HepG2 (cell line): ENCODE data around the gene LDLR. TPM values are rescaled to one million over a fixed set of nuclear protein-coding genes. Genes with fewer than 3 reads are reported as not detected.

Source experiments
- ATAC-seq: fragments of 200-7000 bp; cut with Tn5 transposase; 3 replicates; pipeline ENCODE4 v1.9.1; 2020; ENCODE audit warnings: mild to moderate bottlenecking, moderate library complexity
- BruUV-seq: library from RNA; stranded (reverse); fragments of 400-500 nt; replicated peaks from 2 replicates; lab custom pipeline; 2021; lab: Mats Ljungman, UMichigan
- CTCF ChIA-PET: fragments of 300-600 bp; formaldehyde crosslinking; extraction: SDS; loops from one replicate; lab custom pipeline; 2021; ENCODE audit warnings: low total read pairs, inconsistent platforms, low intra/inter-chr PET ratio; lab: Yijun Ruan, JAX
- POLR2A ChIA-PET: fragments of 350-600 bp; sonication (Branson Sonifier 250); formaldehyde crosslinking; loops from one replicate; lab custom pipeline; 2020; ENCODE audit warnings: antibody characterized with exemption, inconsistent platforms; lab: Yijun Ruan, JAX
- DNase-seq: peaks from one replicate; pipeline ENCODE4 v3.0.0-alpha.2; 2015; ENCODE audit warnings: low spot score
- FAIRE-seq: peaks from 3 replicates; lab custom pipeline; 2011; peaks lifted over from hg19 to GRCh38; lab: Jason Lieb, UNC
- H2AFZ ChIP-seq: one replicate; pipeline ENCODE4 v1.6.1; 2011; ENCODE audit warnings: low read length, inconsistent platforms
- H3K27ac ChIP-seq: fragments of 300-600 bp; 3 replicates; pipeline ENCODE4 v1.8.0; 2011; ENCODE audit warnings: mixed run types, mild to moderate bottlenecking, mixed read lengths, low read length, inconsistent platforms; ENCODE audit not compliant: insufficient read depth; ENCODE audit errors: extremely low read length
- H3K27me3 ChIP-seq, 2 experiments: fragments of 200-600 bp in 1 of 2; 2 replicates in 1 of 2; 3 replicates in 1 of 2; pipeline versions ENCODE4 v1.6.0 to v1.8.0; 2011; ENCODE audit warnings: low read length in 2 of 2, mild to moderate bottlenecking in 2 of 2, moderate library complexity in 2 of 2, inconsistent platforms in 1 of 2; ENCODE audit not compliant: insufficient read depth in 2 of 2, control insufficient read depth in 1 of 2
- H3K36me3 ChIP-seq, 2 experiments: fragments of 200-600 bp in 1 of 2; replicated peaks in 1 of 2; 2 replicates in 1 of 2; 3 replicates in 1 of 2; pipeline versions ENCODE4 v1.5.1 to v1.8.0; 2011; ENCODE audit warnings: low read length in 2 of 2, inconsistent platforms in 1 of 2; ENCODE audit not compliant: insufficient read depth in 2 of 2, control insufficient read depth in 1 of 2
- H3K4me1 ChIP-seq: 2 replicates; pipeline ENCODE4 v1.5.1; 2012; ENCODE audit warnings: low read length, inconsistent platforms; ENCODE audit not compliant: insufficient read depth
- H3K4me2 ChIP-seq: 2 replicates; pipeline ENCODE4 v1.6.0; 2011; ENCODE audit warnings: low read depth, low read length, inconsistent platforms
- H3K4me3 ChIP-seq, 3 experiments: fragments of 200-600 bp in 1 of 3; sonication (generic), shearing (Covaris generic) in 1 of 3; replicated peaks in 1 of 3; 2 replicates each; pipeline ENCODE4 v1.5.1; 2011 to 2016; ENCODE audit warnings: low read length in 3 of 3, inconsistent platforms in 2 of 3, low read depth in 2 of 3, mild to moderate bottlenecking in 2 of 3, control low read depth in 1 of 3, mixed read lengths in 1 of 3; ENCODE audit not compliant: insufficient read depth in 1 of 3
- H3K79me2 ChIP-seq: one replicate; pipeline ENCODE4 v1.6.1; 2011; ENCODE audit warnings: low read length, inconsistent platforms; ENCODE audit not compliant: insufficient read depth
- H3K9ac ChIP-seq: 2 replicates; pipeline ENCODE4 v1.6.0; 2011; ENCODE audit warnings: mild to moderate bottlenecking, low read depth, low read length, inconsistent platforms; ENCODE audit not compliant: insufficient read depth
- H3K9me3 ChIP-seq: 2 replicates; pipeline ENCODE4 v1.5.1; 2012; ENCODE audit warnings: mild to moderate bottlenecking, low read length
- H4K20me1 ChIP-seq: 2 replicates; pipeline ENCODE4 v1.6.0; 2011; ENCODE audit warnings: inconsistent platforms, mild to moderate bottlenecking, low read length, moderate library complexity; ENCODE audit not compliant: insufficient read depth
- ATAD3A ChIP-seq: sonication (generic); formaldehyde crosslinking; IDR thresholded peaks from 2 replicates; pipeline ENCODE4 v1.4.0; 2020; ENCODE audit warnings: missing genetic modification reagents
- IRX3 ChIP-seq: sonication (generic); formaldehyde crosslinking; IDR thresholded peaks from 2 replicates; pipeline ENCODE4 v1.8.1; 2023; ENCODE audit warnings: mild to moderate bottlenecking, low read depth, missing genetic modification reagents, borderline replicate concordance
- POLR2G ChIP-seq: fragments of 200-400 bp; formaldehyde crosslinking; IDR thresholded peaks from 2 replicates; pipeline ENCODE4 v1.6.1; 2018; ENCODE audit warnings: mild to moderate bottlenecking, low read depth, low read length, moderate library complexity
- SALL1 ChIP-seq: sonication (generic); formaldehyde crosslinking; IDR thresholded peaks from 2 replicates; pipeline ENCODE4 v1.8.0; 2022; ENCODE audit warnings: mild to moderate bottlenecking, missing genetic modification reagents
- ZFP1 ChIP-seq: IDR thresholded peaks from 2 replicates; pipeline ENCODE4 v1.6.1; 2016
- ZNF432 ChIP-seq: sonication (generic); formaldehyde crosslinking; IDR thresholded peaks from 2 replicates; pipeline ENCODE4 v1.5.0; 2020; ENCODE audit warnings: missing genetic modification reagents, mild to moderate bottlenecking, borderline replicate concordance
- ZNF644 ChIP-seq: IDR thresholded peaks from 2 replicates; pipeline ENCODE4 v1.6.1; 2016; ENCODE audit warnings: low read depth
- ZSCAN29 ChIP-seq: sonication (generic); formaldehyde crosslinking; conservative IDR thresholded peaks from 2 replicates; pipeline ENCODE4 v1.4.0; 2020; ENCODE audit warnings: mild to moderate bottlenecking, missing genetic modification reagents
- WGBS: methylation state at CpG from one replicate; pipeline ENCODE4 v1.1.6; 2017; ENCODE audit warnings: low lambda C conversion rate; 5-methylcytosine and 5-hydroxymethylcytosine counted together
- in situ Hi-C: cut with HindIII; loops from 2 replicates; pipeline ENCODE4 v1.10.0; 2017; ENCODE audit warnings: low pct_unique_long_range_greater_than_20kb; ENCODE audit not compliant: extremely low pct_ligation_motif_present
- intact Hi-C: fragments of 100-400 bp; cut with micrococcal nuclease; formaldehyde crosslinking; loops from one replicate; pipeline ENCODE4 v1.10.0; 2022; ENCODE audit not compliant: unreplicated experiment
- polyA plus RNA-seq, 8 experiments: library from polyadenylated mRNA; depleted of rRNA in 3 of 8; stranded (reverse) in 7 of 8; unstranded in 1 of 8; fragments of >200 nt; fragmentation: Illumina TruSeq in 4 of 8; extraction: Trizol in 4 of 8; gene quantifications; 2 replicates each; pipeline versions ENCODE4 v1.2.1 to v1.2.3, GENCODE V29; 2011 to 2016; ENCODE audit warnings: low read depth in 4 of 8, missing spikeins in 1 of 8, mixed read lengths in 1 of 8; ENCODE audit not compliant: insufficient read depth in 1 of 8
- total RNA-seq, 5 experiments: library from RNA; depleted of rRNA; stranded (reverse); fragments of >200 nt; fragmentation: Illumina TruSeq; extraction: Trizol; gene quantifications; 2 replicates each; pipeline ENCODE4 v1.2.3, GENCODE V29; 2016; ENCODE audit warnings: low read depth in 1 of 5
- TF ChIP-seq, protein P1 (sequence below): IDR thresholded peaks from 2 replicates; pipeline ENCODE4 v1.6.1; 2016; ENCODE audit warnings: low read depth, borderline replicate concordance
- TF ChIP-seq, protein P2 (sequence below): sonication (generic); formaldehyde crosslinking; IDR thresholded peaks from 2 replicates; pipeline ENCODE4 v1.5.1; 2020; ENCODE audit warnings: mild to moderate bottlenecking, missing genetic modification reagents
- TF ChIP-seq, protein P3 (sequence below): IDR thresholded peaks from 2 replicates; pipeline ENCODE4 v1.6.1; 2016; ENCODE audit warnings: missing compliant biosample characterization, missing genetic modification reagents, borderline replicate concordance

The LDLR gene
- total and polyA plus RNA-seq, 2 of the 13 experiments (the other 11 are each of a cell fraction or from before 2014, with no cell fraction given), result 51.6 to 92.5 TPM

DNA sequence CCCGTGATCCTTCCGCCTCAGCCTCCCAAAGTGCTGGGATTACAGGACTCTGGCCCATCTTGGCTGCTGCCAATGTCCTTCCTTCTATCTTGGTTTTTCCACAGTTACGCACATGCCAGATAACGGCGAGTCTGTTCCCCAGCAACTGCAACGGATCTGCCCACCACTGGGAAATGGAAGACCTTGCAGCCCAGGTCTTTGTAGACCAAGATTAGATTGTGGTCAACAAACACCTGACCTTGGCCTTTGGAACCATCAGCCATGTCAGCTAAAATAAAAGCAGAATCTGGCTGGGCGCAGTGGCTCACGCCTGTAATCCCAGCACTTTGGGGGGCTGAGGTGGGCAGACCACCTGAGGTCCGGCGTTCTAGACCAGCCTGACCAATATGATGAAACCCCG, 10.4 kb upstream of the LDLR start (continued):
- TF ChIP-seq ZFP1 (CRISPR knock-in tag), result no peak
- 0 out of 2 replicates have a peak, but pooled peaks have one; percentile 27 for TF ChIP-seq ZNF432
- TF ChIP-seq ZNF644, result peak; percentile 78
- TF ChIP-seq, protein P1, sequence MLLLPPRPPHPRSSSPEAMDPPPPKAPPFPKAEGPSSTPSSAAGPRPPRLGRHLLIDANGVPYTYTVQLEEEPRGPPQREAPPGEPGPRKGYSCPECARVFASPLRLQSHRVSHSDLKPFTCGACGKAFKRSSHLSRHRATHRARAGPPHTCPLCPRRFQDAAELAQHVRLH (CRISPR knock-in tag), result 0 out of 2 replicates have a peak, but pooled peaks have one; percentile 33

DNA sequence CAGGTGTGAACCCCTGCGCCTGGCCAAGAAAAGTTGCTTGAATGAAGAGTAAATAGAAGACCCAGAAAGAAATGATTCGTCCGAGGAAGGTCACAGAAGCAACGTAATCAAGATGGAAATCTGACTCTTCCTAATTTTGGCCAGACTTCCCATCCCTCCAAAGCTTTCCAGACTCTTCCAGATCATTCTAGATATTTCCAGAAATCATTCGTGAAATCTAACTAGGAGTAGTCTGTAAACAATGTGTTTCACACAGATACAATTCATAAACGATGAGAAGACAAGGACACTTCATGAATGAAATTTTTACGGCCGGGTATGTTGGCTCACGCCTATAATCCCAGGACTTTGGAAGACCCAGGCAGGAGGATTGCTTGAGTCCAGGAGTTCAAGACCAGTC, 9.3 kb upstream of the LDLR start:
- Histone ChIP-seq H3K27ac (no peak overlapping the region), H3K27me3 (no peaks in the 10 kb centered on the region), H3K9me3 (no peaks in the 10 kb centered on the region), H3K4me3 (no peak overlapping the region), H3K36me3 (no peaks in the 10 kb centered on the region), H3K9ac (no peak overlapping the region), H3K4me2 (no peak overlapping the region), H4K20me1 (no peaks in the 10 kb centered on the region), H3K4me1 (peaks cover 49% of the 10 kb centered on the region), H2AFZ (no peak overlapping the region), H3K79me2 (no peaks in the 10 kb centered on the region)
- TF ChIP-seq ZSCAN29 (CRISPR knock-in tag), result no peak
- no peak for TF ChIP-seq SALL1 (CRISPR knock-in tag)
- TF ChIP-seq ATAD3A, result no peak
- TF ChIP-seq, protein P2, sequence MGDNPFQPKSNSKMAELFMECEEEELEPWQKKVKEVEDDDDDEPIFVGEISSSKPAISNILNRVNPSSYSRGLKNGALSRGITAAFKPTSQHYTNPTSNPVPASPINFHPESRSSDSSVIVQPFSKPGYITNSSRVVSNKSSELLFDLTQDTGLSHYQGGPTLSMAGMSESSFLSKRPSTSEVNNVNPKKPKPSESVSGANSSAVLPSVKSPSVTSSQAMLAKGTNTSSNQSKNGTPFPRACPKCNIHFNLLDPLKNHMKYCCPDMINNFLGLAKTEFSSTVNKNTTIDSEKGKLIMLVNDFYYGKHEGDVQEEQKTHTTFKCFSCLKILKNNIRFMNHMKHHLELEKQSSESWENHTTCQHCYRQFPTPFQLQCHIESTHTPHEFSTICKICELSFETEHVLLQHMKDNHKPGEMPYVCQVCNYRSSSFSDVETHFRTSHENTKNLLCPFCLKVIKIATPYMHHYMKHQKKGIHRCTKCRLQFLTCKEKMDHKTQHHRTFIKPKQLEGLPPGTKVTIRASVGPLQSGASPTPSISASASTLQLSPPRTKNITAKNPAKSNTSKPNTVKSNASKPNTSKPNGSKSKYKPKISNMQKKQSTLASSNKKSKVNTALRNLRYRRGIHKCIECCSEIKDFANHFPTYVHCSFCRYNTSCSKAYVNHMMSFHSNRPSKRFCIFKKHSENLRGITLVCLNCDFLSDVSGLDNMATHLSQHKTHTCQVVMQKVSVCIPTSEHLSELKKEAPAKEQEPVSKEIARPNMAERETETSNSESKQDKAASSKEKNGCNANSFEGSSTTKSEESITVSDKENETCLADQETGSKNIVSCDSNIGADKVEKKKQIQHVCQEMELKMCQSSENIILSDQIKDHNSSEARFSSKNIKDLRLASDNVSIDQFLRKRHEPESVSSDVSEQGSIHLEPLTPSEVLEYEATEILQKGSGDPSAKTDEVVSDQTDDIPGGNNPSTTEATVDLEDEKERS (CRISPR knock-in tag), result no peak
- no peak for TF ChIP-seq POLR2G
- TF ChIP-seq, protein P3, sequence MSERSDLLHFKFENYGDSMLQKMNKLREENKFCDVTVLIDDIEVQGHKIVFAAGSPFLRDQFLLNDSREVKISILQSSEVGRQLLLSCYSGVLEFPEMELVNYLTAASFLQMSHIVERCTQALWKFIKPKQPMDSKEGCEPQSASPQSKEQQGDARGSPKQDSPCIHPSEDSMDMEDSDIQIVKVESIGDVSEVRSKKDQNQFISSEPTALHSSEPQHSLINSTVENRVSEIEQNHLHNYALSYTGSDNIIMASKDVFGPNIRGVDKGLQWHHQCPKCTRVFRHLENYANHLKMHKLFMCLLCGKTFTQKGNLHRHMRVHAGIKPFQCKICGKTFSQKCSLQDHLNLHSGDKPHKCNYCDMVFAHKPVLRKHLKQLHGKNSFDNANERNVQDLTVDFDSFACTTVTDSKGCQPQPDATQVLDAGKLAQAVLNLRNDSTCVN (CRISPR knock-in tag), result peak; percentile 75
- TF ChIP-seq IRX3 (CRISPR knock-in tag), result no peak
- no TSS peak for BruUV-seq
- in situ Hi-C loops (no loop called here), intact Hi-C loops (no loop called here)
- 35% methylated on average over 9 of the region's 9 CpGs for WGBS
- ChIA-PET POLR2A (interaction anchor here (1.0 to 1.9 kb wide), 3 partner anchors 9 to 16 kb away, joined by 3 to 6 read pairs (median 4); partner anchors contain the start of gene LDLR), CTCF (no interaction called here)
- DNase-seq (no peak), ATAC-seq (no peak), FAIRE-seq (no peak)
